Activated naive CD8-positive, alpha-beta T cell treated with anti-CD3 and anti-CD28 coated beads for 36 hours (primary cell): ENCODE data around the gene CPEB3. TPM values are rescaled to one million over a fixed set of nuclear protein-coding genes. Genes with fewer than 3 reads are reported as not detected.

Source experiments
- DNase-seq: peaks from one replicate; pipeline ENCODE4 v3.0.0; 2021
- H3K27ac Mint-ChIP-seq: one replicate; pipeline ENCODE4 v1.8.0; 2022; ENCODE audit warnings: mild to moderate bottlenecking, moderate library complexity, mixed read lengths
- H3K27me3 Mint-ChIP-seq: one replicate; pipeline ENCODE4 v1.8.0; 2022; ENCODE audit warnings: mild to moderate bottlenecking, mixed read lengths
- H3K36me3 Mint-ChIP-seq: one replicate; pipeline ENCODE4 v1.8.0; 2021; ENCODE audit warnings: mild to moderate bottlenecking, mixed read lengths
- H3K4me1 Mint-ChIP-seq: one replicate; pipeline ENCODE4 v1.8.0; 2021; ENCODE audit warnings: mixed read lengths
- H3K4me3 Mint-ChIP-seq: one replicate; pipeline ENCODE4 v1.8.0; 2022; ENCODE audit warnings: mild to moderate bottlenecking, moderate library complexity, mixed read lengths
- H3K9me3 Mint-ChIP-seq: one replicate; pipeline ENCODE4 v1.8.0; 2022; ENCODE audit warnings: mixed read lengths
- total RNA-seq, 2 experiments: library from RNA; stranded (reverse); gene quantifications; one replicate each; pipeline ENCODE4 v1.2.3, GENCODE V29; 2021

Gene CPEB3
- total RNA-seq, 2 experiments from 2014 or later, result 1.5 to 1.9 TPM

GRCh38 chr10:92291616-92291865 lies 663 bp upstream of the CPEB3 start:
- Mint-ChIP-seq H3K4me1 (peaks cover 31% of the 10 kb centered on the region), H3K36me3 (peaks cover 17% of the 10 kb centered on the region), H3K4me3 (peak overlapping the region; percentile 96), H3K9me3 (no peaks in the 10 kb centered on the region), H3K27ac (peak overlapping the region; percentile 75), H3K27me3 (no peaks in the 10 kb centered on the region)
- no peak for DNase-seq

- Mint-ChIP-seq H3K36me3 (peaks cover 14% of the 10 kb centered on the region), H3K4me3 (peak overlapping the region; percentile 96), H3K27me3 (no peaks in the 10 kb centered on the region), H3K9me3 (no peaks in the 10 kb centered on the region), H3K27ac (peak overlapping the region; percentile 91), H3K4me1 (peaks cover 32% of the 10 kb centered on the region)
- DNase-seq, result peak; percentile 44
Measured at GRCh38 chr10:92290076-92290836, 622 bp downstream of the CPEB3 start.

- Mint-ChIP-seq H3K36me3 (no peaks in the 10 kb centered on the region), H3K4me1 (peaks cover 11% of the 10 kb centered on the region), H3K4me3 (no peak overlapping the region), H3K9me3 (peaks cover 1% of the 10 kb centered on the region), H3K27ac (peak overlapping the region; percentile 61), H3K27me3 (no peaks in the 10 kb centered on the region)
- DNase-seq, result no peak
Measured at GRCh38 chr10:92284112-92284704, 6.7 kb downstream of the CPEB3 start.

- H3K36me3 Mint-ChIP-seq, result peaks cover 1% of the 10 kb centered on the region
- H3K4me3 Mint-ChIP-seq, result no peak overlapping the region
- no peaks in the 10 kb centered on the region for H3K27me3 Mint-ChIP-seq
- DNase-seq, result no peak
- peaks cover 2% of the 10 kb centered on the region for H3K4me1 Mint-ChIP-seq
- peaks cover 1% of the 10 kb centered on the region for H3K9me3 Mint-ChIP-seq
- no peak overlapping the region for H3K27ac Mint-ChIP-seq
Measured at GRCh38 chr10:92278996-92279696, 11.7 kb downstream of the CPEB3 start.

GRCh38 chr10:92274071-92274470 lies 16.8 kb downstream of the CPEB3 start:
- Mint-ChIP-seq H3K36me3 (peaks cover 1% of the 10 kb centered on the region), H3K27ac (no peak overlapping the region), H3K4me3 (no peak overlapping the region), H3K27me3 (no peaks in the 10 kb centered on the region), H3K9me3 (no peaks in the 10 kb centered on the region), H3K4me1 (no peaks in the 10 kb centered on the region)
- DNase-seq, result no peak

GRCh38 chr10:92268748-92269147 lies 22.1 kb downstream of the CPEB3 start:
- no peak for DNase-seq
- Mint-ChIP-seq H3K4me1 (peaks cover 12% of the 10 kb centered on the region), H3K4me3 (no peak overlapping the region), H3K27me3 (no peaks in the 10 kb centered on the region), H3K36me3 (no peaks in the 10 kb centered on the region), H3K27ac (no peak overlapping the region), H3K9me3 (no peaks in the 10 kb centered on the region)

GRCh38 chr10:92267343-92267742 lies 23.5 kb downstream of the CPEB3 start:
- no peaks in the 10 kb centered on the region for H3K27me3 Mint-ChIP-seq
- peaks cover 12% of the 10 kb centered on the region for H3K4me1 Mint-ChIP-seq
- H3K9me3 Mint-ChIP-seq, result no peaks in the 10 kb centered on the region
- peak overlapping the region; percentile 1 for H3K27ac Mint-ChIP-seq
- no peaks in the 10 kb centered on the region for H3K36me3 Mint-ChIP-seq
- DNase-seq, result no peak
- no peak overlapping the region for H3K4me3 Mint-ChIP-seq

- Mint-ChIP-seq H3K4me3 (no peak overlapping the region), H3K9me3 (no peaks in the 10 kb centered on the region), H3K27me3 (no peaks in the 10 kb centered on the region), H3K4me1 (peaks cover 12% of the 10 kb centered on the region), H3K36me3 (no peaks in the 10 kb centered on the region), H3K27ac (no peak overlapping the region)
- no peak for DNase-seq
Measured at GRCh38 chr10:92265687-92266258, 25.1 kb downstream of the CPEB3 start.

- Mint-ChIP-seq H3K9me3 (no peaks in the 10 kb centered on the region), H3K36me3 (no peaks in the 10 kb centered on the region), H3K27ac (no peak overlapping the region), H3K27me3 (no peaks in the 10 kb centered on the region), H3K4me1 (peaks cover 12% of the 10 kb centered on the region), H3K4me3 (no peak overlapping the region)
- DNase-seq, result no peak
Measured at GRCh38 chr10:92264249-92264648, 26.6 kb downstream of the CPEB3 start.

- no peaks in the 10 kb centered on the region for H3K36me3 Mint-ChIP-seq
- H3K9me3 Mint-ChIP-seq, result no peaks in the 10 kb centered on the region
- no peak overlapping the region for H3K4me3 Mint-ChIP-seq
Measured at GRCh38 chr10:92263396-92263795, 27.5 kb downstream of the CPEB3 start.

GRCh38 chr10:92248566-92248965 lies 42.3 kb downstream of the CPEB3 start:
- no peaks in the 10 kb centered on the region for H3K36me3 Mint-ChIP-seq
- H3K4me3 Mint-ChIP-seq, result no peak overlapping the region
- no peak for DNase-seq
- no peaks in the 10 kb centered on the region for H3K27me3 Mint-ChIP-seq
- H3K4me1 Mint-ChIP-seq, result no peaks in the 10 kb centered on the region
- no peak overlapping the region for H3K27ac Mint-ChIP-seq
- H3K9me3 Mint-ChIP-seq, result no peaks in the 10 kb centered on the region

More at GRCh38 chr10:92263396-92263795, 27.5 kb downstream of the CPEB3 start:
- Mint-ChIP-seq H3K27ac (no peak overlapping the region), H3K4me1 (peaks cover 12% of the 10 kb centered on the region), H3K27me3 (no peaks in the 10 kb centered on the region)
- no peak for DNase-seq

GRCh38 chr10:92244796-92245195 lies 46.1 kb downstream of the CPEB3 start:
- H3K36me3 Mint-ChIP-seq, result no peaks in the 10 kb centered on the region
- H3K27me3 Mint-ChIP-seq, result no peaks in the 10 kb centered on the region
- H3K4me1 Mint-ChIP-seq, result peaks cover 10% of the 10 kb centered on the region
- H3K9me3 Mint-ChIP-seq, result no peaks in the 10 kb centered on the region
- H3K4me3 Mint-ChIP-seq, result no peak overlapping the region
- no peak for DNase-seq
- no peak overlapping the region for H3K27ac Mint-ChIP-seq

GRCh38 chr10:92242910-92243671 lies 47.8 kb downstream of the CPEB3 start:
- Mint-ChIP-seq H3K36me3 (peaks cover 7% of the 10 kb centered on the region), H3K9me3 (no peaks in the 10 kb centered on the region), H3K4me1 (peaks cover 18% of the 10 kb centered on the region), H3K4me3 (peak overlapping the region; percentile 40), H3K27ac (no peak overlapping the region), H3K27me3 (peaks cover 6% of the 10 kb centered on the region)
- DNase-seq, result peak; percentile 31

GRCh38 chr10:92242380-92242779 lies 48.5 kb downstream of the CPEB3 start:
- Mint-ChIP-seq H3K27me3 (peaks cover 6% of the 10 kb centered on the region), H3K4me1 (peaks cover 20% of the 10 kb centered on the region), H3K36me3 (peaks cover 7% of the 10 kb centered on the region), H3K9me3 (no peaks in the 10 kb centered on the region), H3K27ac (no peak overlapping the region), H3K4me3 (no peak overlapping the region)
- no peak for DNase-seq

- Mint-ChIP-seq H3K4me3 (peak overlapping the region; percentile 78), H3K4me1 (peaks cover 20% of the 10 kb centered on the region), H3K27ac (no peak overlapping the region), H3K9me3 (no peaks in the 10 kb centered on the region), H3K36me3 (peaks cover 7% of the 10 kb centered on the region), H3K27me3 (peaks cover 6% of the 10 kb centered on the region)
- DNase-seq, result no peak
Measured at GRCh38 chr10:92241501-92241900, 49.4 kb downstream of the CPEB3 start.
